GM23338 (cell line): ENCODE data around the gene MRTFA. TPM values are rescaled to one million over a fixed set of nuclear protein-coding genes. Genes with fewer than 3 reads are reported as not detected.

Source experiments
- ATAC-seq: fragments of 200-7000 bp; cut with Tn5 transposase; 3 replicates; pipeline ENCODE4 v1.9.1; 2020
- DNase-seq: peaks from one replicate; pipeline ENCODE4 v3.0.0-alpha.2; 2015; ENCODE audit warnings: low spot score
- H2AFZ ChIP-seq: fragments of 200-600 bp; sonication (generic); 2 replicates; pipeline ENCODE4 v1.8.0; 2016; ENCODE audit warnings: antibody characterized with exemption, mild to moderate bottlenecking, moderate library complexity
- H3F3A ChIP-seq: fragments of 200-600 bp; sonication (generic); replicated peaks from 2 replicates; pipeline ENCODE4 v1.8.0; 2017; ENCODE audit warnings: antibody characterized with exemption, mixed run types, low read depth
- H3K27ac ChIP-seq: fragments of 200-600 bp; sonication (generic); 2 replicates; pipeline ENCODE4 v1.6.1; 2016; ENCODE audit warnings: low read depth
- H3K27me3 ChIP-seq: fragments of 200-600 bp; sonication (generic); 2 replicates; pipeline ENCODE4 v1.8.0; 2016; ENCODE audit warnings: mild to moderate bottlenecking, mixed run types, moderate library complexity; ENCODE audit not compliant: insufficient read depth
- H3K36me3 ChIP-seq: fragments of 200-600 bp; sonication (generic); 2 replicates; pipeline ENCODE4 v1.8.0; 2016; ENCODE audit warnings: mild to moderate bottlenecking; ENCODE audit not compliant: insufficient read depth
- H3K4me1 ChIP-seq: fragments of 200-600 bp; sonication (generic); 2 replicates; pipeline ENCODE4 v1.8.0; 2016; ENCODE audit warnings: mild to moderate bottlenecking, moderate library complexity; ENCODE audit not compliant: insufficient read depth
- H3K4me2 ChIP-seq: fragments of 200-600 bp; sonication (generic); 2 replicates; pipeline ENCODE4 v1.7.1; 2017; ENCODE audit warnings: mixed run types
- H3K4me3 ChIP-seq: fragments of 200-600 bp; sonication (generic); 2 replicates; pipeline ENCODE4 v1.6.1; 2016; ENCODE audit warnings: mixed run types
- H3K79me2 ChIP-seq: fragments of 200-600 bp; sonication (generic); replicated peaks from 2 replicates; pipeline ENCODE4 v1.8.0; 2017; ENCODE audit warnings: mild to moderate bottlenecking; ENCODE audit not compliant: insufficient read depth
- H3K9me2 ChIP-seq: fragments of 200-600 bp; sonication (generic); 2 replicates; pipeline ENCODE4 v1.8.0; 2017; ENCODE audit not compliant: insufficient read depth
- H4K20me1 ChIP-seq: fragments of 200-600 bp; sonication (generic); replicated peaks from 2 replicates; pipeline ENCODE4 v1.8.0; 2017; ENCODE audit warnings: mild to moderate bottlenecking; ENCODE audit not compliant: insufficient read depth
- H3K27ac Mint-ChIP-seq: 2 replicates; pipeline ENCODE4 v1.8.0; 2020; ENCODE audit warnings: inconsistent platforms, mild to moderate bottlenecking, moderate library complexity, mixed read lengths
- H3K27me3 Mint-ChIP-seq: 3 replicates; pipeline ENCODE4 v1.8.0; 2022; ENCODE audit warnings: low read depth, mild to moderate bottlenecking, moderate library complexity, mixed read lengths, inconsistent platforms; ENCODE audit not compliant: insufficient read depth, poor library complexity
- H3K36me3 Mint-ChIP-seq: 3 replicates; pipeline ENCODE4 v1.8.0; 2021; ENCODE audit warnings: low read depth, mild to moderate bottlenecking, inconsistent platforms, moderate library complexity, mixed read lengths
- H3K4me1 Mint-ChIP-seq: 3 replicates; pipeline ENCODE4 v1.8.0; 2020; ENCODE audit warnings: mild to moderate bottlenecking, inconsistent platforms, mixed read lengths
- H3K4me3 Mint-ChIP-seq: 3 replicates; pipeline ENCODE4 v1.8.0; 2021; ENCODE audit warnings: moderate library complexity, mild to moderate bottlenecking, inconsistent platforms, mixed read lengths
- H3K9me3 Mint-ChIP-seq: 3 replicates; pipeline ENCODE4 v1.8.0; 2020; ENCODE audit warnings: moderate library complexity, mild to moderate bottlenecking, inconsistent platforms, mixed read lengths
- CREB1 ChIP-seq: fragments of 250-450 bp; sonication (Bioruptor Pico); IDR thresholded peaks from 2 replicates; pipeline ENCODE4 v1.5.0; 2020; ENCODE audit warnings: low read depth, mild to moderate bottlenecking, moderate library complexity
- CTCF ChIP-seq, 2 experiments: fragments of 200-600 bp in 1 of 2; sonication (generic) in 1 of 2; conservative IDR thresholded peaks; 2 replicates each; pipeline versions ENCODE4 v1.5.1 to v1.6.1; 2016 to 2017; ENCODE audit warnings: antibody characterized with exemption in 2 of 2, low read depth in 2 of 2, mild to moderate bottlenecking in 2 of 2, moderate library complexity in 1 of 2
- ETS1 ChIP-seq: IDR thresholded peaks from 2 replicates; pipeline ENCODE4 v1.6.1; 2016; ENCODE audit warnings: antibody characterized with exemption
- EZH2 ChIP-seq: fragments of 200-600 bp; sonication (generic); IDR thresholded peaks from one replicate; pipeline ENCODE4 v1.8.0; 2017; ENCODE audit warnings: antibody characterized with exemption, mild to moderate bottlenecking, low read depth; ENCODE audit not compliant: unreplicated experiment
- EZH2phosphoT487 ChIP-seq: fragments of 200-600 bp; sonication (generic); IDR thresholded peaks from one replicate; pipeline ENCODE4 v1.8.1; 2018; ENCODE audit warnings: antibody characterized with exemption; ENCODE audit not compliant: unreplicated experiment
- JUNB ChIP-seq: IDR thresholded peaks from one replicate; pipeline ENCODE4 v1.6.1; 2016; ENCODE audit warnings: antibody characterized with exemption; ENCODE audit not compliant: unreplicated experiment
- NANOG ChIP-seq: IDR thresholded peaks from 2 replicates; pipeline ENCODE4 v1.6.1; 2016; ENCODE audit warnings: antibody characterized with exemption, borderline replicate concordance
- POLR2AphosphoS5 ChIP-seq: IDR thresholded peaks from 2 replicates; pipeline ENCODE4 v1.6.1; 2016; ENCODE audit warnings: antibody characterized with exemption, low read depth
- REST ChIP-seq: IDR thresholded peaks from one replicate; pipeline ENCODE4 v1.6.1; 2018; ENCODE audit warnings: antibody characterized with exemption; ENCODE audit not compliant: unreplicated experiment
- STAT1 ChIP-seq: IDR thresholded peaks from one replicate; pipeline ENCODE4 v1.6.1; 2016; ENCODE audit warnings: antibody characterized with exemption; ENCODE audit not compliant: unreplicated experiment
- ZNF114 ChIP-seq: fragments of 250-450 bp; sonication (Bioruptor Pico); IDR thresholded peaks from 2 replicates; pipeline ENCODE4 v1.5.0; 2020; ENCODE audit warnings: mild to moderate bottlenecking, moderate library complexity
- ZNF331 ChIP-seq: fragments of 250-450 bp; sonication (Bioruptor Pico); IDR thresholded peaks from 2 replicates; pipeline ENCODE4 v1.5.0; 2020; ENCODE audit warnings: low read depth, mild to moderate bottlenecking, moderate library complexity
- ZNF462 ChIP-seq: fragments of 250-450 bp; sonication (Bioruptor Pico); IDR thresholded peaks from 2 replicates; pipeline ENCODE4 v1.5.0; 2020; ENCODE audit warnings: mild to moderate bottlenecking, moderate library complexity
- polyA plus RNA-seq: library from polyadenylated mRNA; unstranded; fragments of >200 nt; fragmentation: Nextera tagmentation; extraction: Ambion mirVana; gene quantifications from 2 replicates; pipeline ENCODE4 v1.2.1, GENCODE V29; 2016
- total RNA-seq: library from RNA; depleted of rRNA; stranded (reverse); fragments of >200 nt; shearing (Covaris generic); gene quantifications from 2 replicates; pipeline ENCODE4 v1.2.3, GENCODE V29; 2014

Gene MRTFA
- total and polyA plus RNA-seq, 2 experiments from 2014 or later, result 18.1 to 92.4 TPM

- Histone ChIP-seq H2AFZ (no peak overlapping the region), H3F3A (no peaks in the 10 kb centered on the region), H3K36me3 (0 out of 2 replicates have a peak, but pooled peaks cover 3% of the 10 kb centered on the region), H3K27me3 (no peaks in the 10 kb centered on the region), H3K79me2 (no peaks in the 10 kb centered on the region), H3K4me1 (no peaks in the 10 kb centered on the region), H3K27ac (no peak overlapping the region), H3K4me2 (no peak overlapping the region), H3K9me2 (no peaks in the 10 kb centered on the region), H4K20me1 (no peaks in the 10 kb centered on the region; the same call in 1 of the 2 replicates), H3K4me3 (no peak overlapping the region)
- no peaks in the 10 kb centered on the region for H3K9me3 Mint-ChIP-seq
- H3K4me3 Mint-ChIP-seq, result no peak overlapping the region
- peaks cover 4% of the 10 kb centered on the region for H3K27me3 Mint-ChIP-seq
- H3K36me3 Mint-ChIP-seq, result no peaks in the 10 kb centered on the region; the same call in 2 of the 3 replicates
- DNase-seq (no peak), ATAC-seq (no peak)
- peaks cover 15% of the 10 kb centered on the region for H3K4me1 Mint-ChIP-seq
- H3K27ac Mint-ChIP-seq, result no peak overlapping the region
- TF ChIP-seq REST (no peak), ZNF114 (CRISPR knock-in tag) (no peak), EZH2 (no peak), CTCF (conservative IDR thresholded peaks at IDR 0.05; ENCODE audit: low read depth in 2 of 2) (no peak), ETS1 (no peak), CREB1 (CRISPR knock-in tag) (no peak), EZH2phosphoT487 (no peak), NANOG (no peak), ZNF462 (CRISPR knock-in tag) (no peak), STAT1 (no peak), JUNB (no peak), ZNF331 (CRISPR knock-in tag) (no peak), POLR2AphosphoS5 (no peak)
These were observed 241.9 kb downstream of the MRTFA start for GRCh38 chr22:40394607-40395006.
